ENCODE data around the gene PCDH9.

The PCDH9 gene

DNA sequence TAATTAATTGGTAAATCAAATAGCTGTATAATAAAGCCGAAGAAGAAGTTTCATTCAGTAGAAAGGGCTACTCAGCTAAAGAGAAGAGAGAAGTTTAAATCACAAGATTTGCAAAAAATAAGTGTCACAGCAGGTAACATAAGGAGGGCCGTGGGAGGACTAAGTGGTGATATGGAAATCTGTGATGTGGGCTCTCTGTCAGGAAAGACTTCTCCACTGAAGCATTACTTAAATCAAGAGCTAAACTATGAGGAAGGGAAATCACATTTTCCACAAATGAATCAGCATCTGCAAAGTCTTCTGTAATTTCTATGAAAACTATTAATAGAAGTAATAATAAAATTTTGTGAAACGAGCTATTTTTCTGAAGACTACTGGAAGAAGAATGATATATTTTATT, 153.8 kb downstream of the PCDH9 start:
- no peak for DNase-seq

DNA sequence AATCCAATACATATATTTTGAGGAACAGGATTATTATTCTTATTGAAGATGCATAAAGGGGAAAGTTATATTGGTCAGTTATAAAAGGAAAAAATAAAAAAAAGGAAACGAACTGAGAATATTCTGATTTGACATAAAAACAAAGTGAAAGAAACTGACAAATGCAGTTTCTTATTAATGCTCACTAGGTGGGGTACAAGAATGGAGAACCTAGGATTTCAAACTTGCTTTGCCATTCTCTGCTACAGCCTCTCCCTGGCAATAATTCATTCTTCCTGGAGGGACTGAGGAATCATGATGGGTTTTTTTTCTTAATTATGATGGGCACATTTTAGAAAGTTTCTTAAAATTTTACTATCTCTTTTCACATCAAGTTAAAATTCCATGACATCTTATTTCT, 154.9 kb downstream of the PCDH9 start:
- DNase-seq, result no peak

DNA sequence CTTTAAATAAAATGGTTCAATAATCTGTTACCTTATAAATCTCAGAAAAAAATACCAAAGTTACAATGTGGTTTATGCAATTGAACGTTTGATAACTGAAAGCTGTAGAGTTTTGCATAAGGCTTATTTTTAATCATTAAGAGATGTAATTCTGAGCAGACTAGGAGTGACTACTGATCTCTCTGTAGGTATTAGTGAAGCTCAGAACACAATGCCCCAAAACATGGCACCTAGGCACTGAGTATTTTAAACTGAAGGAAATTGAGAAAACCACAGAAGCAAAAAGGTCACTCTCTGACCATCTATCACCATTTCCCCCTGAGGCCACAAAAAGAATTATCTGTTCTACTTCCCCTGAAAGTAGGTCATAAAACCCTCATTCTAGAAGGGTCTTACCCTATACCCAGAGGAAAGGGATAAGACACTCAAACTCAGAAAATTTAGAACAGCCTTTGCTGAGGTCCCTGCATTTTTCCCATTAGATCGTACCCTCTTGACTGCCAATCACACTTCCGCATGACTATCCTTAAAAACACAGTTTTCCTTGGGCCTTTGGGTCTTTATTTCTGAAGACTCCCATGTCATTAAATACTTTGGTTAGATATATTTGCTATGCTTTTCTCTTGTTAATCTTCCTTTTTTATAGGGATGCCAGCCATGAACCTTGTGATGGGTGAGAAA, 158.1 kb downstream of the PCDH9 start:
- DNase-seq, result no peak

DNA sequence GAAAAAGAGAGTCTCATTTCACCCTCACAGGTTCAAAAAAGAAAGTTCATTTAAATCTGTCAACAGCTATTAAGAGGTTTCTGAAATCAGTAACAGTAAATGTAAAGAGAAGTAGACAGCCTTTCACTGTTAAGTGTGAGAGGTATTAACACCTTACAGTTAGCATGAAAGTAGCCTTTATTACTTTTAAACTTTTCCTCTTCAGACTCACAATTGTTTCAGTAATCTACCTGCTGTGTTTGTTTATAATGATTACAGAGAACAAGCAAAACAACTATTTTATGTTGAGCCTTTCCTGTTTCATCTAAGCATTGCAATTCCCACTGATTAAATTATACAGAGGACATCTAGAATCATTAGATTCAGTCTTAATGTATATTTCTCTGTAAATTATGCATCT, 159.8 kb downstream of the PCDH9 start:
- DNase-seq, result no peak

DNA sequence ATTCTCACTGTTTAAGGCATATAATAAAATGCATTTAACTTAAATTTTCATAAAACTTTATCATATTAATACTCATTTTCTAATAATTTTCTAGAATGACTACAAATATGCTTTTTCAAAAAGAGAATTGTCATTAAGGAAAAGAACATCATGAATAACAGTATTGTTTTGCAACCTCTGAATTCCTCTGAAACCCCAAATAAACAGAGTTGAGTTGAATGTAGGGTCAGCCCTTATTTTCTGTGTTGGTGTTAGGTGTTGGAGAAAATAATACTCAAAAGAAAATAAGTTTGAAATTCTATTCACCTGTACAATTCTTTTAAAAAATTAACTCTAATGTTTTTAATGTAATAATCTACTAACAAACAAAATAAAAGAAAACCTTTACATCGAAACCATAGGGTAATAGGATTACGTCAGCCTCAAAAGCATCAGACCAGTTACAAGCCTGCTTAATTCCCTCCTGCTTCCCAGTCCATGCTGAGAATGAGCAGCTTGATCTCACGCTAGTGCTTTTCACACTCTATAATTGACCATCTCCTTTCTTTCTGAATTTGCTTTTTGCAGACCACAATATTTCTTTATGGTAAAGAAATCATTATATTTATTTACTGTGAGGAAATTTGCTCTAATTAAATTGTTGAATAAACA, 160.9 kb downstream of the PCDH9 start:
- no peak for DNase-seq

DNA sequence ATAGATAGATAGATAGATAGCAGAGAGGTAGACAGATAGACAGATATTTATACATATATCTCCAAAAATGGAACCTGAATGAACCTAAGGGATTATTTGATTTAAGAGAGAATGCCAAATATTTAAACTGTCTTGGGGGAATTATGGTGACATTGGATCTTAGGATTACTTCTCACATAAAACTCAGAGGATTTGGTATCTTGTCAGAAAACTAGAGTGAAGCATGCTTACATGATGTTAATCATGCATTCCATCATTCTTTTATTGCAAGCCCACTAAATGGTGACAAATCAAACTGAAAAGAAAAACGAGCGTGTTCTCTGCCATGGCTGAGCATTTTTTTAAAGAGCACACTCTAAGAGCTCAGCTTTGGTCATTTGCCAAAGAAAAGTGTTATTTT, 165.2 kb downstream of the PCDH9 start:
- DNase-seq, result no peak

DNA sequence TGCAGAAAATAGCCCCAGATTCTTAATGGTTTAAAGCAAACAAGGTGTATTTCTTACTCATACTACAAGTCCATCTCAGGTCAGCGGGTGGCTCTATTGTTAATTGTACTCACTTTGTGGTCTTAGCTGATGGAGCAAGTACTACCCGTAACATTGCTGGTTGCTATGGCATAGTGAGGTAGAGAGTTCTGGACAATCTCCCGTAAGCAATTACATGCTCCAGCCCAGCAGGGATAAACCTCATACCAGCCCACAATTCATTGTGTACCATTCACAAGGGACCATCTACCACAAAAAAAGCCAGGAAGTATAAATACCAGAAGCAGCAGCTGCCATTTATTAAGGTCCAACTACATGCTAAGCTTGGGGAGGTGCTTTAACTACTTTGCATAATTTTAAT, 167.1 kb downstream of the PCDH9 start:
- no peak for DNase-seq

DNA sequence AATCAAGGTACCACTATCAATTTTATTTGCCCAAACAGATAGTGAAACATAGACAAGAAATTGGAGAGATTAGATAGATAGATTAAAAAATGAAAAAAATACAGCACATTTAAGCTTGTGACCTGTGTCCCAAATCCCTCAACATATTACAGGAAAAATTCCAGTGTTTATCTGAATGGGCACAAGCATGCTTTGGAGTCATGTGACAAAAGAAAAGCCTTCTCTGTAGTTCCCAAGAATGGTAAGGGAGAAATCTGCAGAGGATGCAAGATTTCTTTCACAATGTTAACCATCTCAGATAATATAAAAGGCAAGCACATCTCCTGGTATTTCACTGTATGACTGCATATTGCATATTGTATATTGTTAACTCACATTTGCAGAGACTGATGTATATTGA, 168.0 kb downstream of the PCDH9 start:
- DNase-seq, result no peak

DNA sequence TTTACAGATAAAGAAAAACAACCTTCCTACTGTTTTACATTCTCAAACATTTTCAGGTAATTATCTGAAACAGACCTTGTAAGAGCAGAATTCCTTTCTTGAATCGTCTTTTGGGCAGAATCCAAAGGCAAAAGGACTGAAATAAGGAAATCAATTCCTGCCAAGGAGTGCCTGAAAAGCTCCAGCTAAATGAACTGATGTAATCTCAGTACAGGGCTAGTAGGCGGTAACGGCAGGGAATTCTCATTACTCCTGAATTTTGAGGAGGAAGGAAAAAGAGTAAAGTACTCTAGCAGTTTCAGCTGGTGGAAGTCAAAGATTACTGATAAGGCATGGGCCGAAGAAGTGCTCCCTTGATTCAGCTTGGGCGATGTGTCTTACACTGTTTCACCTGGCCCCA, 168.4 kb downstream of the PCDH9 start:
- no peak for DNase-seq

DNA sequence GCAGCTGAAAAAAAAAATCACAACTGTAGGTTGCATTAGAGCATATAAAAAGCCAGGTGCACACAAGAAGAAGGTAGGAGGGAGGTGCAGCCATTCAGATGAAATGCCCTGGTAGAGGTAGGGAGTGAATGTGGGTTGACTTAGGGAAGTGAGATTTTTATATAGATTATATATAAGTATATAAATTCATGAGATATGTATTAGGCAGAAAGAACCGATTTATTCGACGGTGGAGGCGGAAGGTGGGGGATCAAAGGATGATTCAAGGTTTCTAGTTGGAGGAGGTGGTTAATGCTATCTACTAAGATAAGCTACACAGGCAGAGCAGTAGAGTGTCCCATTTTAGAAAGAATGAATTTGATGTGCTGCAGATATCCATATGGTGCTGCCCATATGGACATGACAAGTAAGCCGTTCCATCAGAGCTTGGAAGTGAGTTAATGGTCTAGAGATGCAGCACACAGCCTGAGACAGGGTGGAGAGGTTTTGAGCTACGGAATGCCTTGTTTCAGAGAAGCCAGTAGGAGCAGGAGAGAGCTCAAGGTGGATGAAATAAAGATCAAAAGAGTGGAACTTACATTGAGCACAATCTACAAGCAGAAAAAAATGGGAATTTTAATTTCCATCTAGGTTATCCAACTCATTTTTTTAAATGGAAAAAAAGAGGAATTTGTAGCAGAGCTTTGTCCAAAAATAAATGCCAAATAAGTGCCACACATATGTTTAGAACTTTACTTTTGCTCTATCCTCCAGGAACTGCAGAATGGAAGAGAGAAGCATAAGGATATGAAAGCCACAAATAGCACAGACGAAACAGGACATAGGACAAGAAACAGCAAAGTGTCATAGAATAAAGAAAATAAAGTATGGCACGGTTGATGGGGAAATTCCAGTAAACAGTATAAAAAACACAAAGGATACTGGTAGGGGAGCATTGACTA, 177.3 kb downstream of the PCDH9 start:
- DNase-seq, result no peak

DNA sequence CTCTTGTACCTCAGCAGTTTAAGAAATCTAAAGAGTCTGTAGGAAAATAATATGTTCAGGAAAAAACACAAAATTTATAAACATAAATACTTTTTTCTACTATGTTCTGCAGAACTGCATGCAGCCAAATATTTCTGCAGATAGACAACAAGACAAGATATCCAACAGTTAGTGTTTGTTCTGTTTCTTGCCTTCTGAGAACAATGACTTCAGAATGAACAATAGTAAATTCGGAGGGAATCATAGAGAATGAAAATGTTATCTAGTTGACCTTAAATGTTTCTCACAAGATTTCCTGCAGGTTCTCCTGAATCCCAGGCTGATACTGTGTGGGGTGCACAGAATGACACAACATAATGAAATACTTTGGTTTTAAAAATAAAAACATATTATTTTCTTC, 180.4 kb downstream of the PCDH9 start:
- no peak for DNase-seq

DNA sequence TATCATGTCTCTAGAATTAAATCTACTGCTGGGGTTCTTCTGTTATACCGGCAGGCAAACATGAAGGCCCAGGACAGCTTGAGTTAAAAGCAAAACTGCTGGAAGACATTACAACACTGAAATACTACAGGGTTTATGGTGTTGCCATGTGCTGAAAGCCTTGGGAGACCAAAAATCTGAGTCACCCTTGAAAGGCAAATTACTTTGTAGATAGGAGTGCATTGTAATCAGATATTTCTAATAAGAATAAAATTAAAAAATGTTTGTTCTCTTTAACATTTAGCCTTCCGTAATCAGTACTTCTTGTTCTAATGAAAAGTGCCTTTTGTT, 181.3 kb downstream of the PCDH9 start:
- no peak for DNase-seq

DNA sequence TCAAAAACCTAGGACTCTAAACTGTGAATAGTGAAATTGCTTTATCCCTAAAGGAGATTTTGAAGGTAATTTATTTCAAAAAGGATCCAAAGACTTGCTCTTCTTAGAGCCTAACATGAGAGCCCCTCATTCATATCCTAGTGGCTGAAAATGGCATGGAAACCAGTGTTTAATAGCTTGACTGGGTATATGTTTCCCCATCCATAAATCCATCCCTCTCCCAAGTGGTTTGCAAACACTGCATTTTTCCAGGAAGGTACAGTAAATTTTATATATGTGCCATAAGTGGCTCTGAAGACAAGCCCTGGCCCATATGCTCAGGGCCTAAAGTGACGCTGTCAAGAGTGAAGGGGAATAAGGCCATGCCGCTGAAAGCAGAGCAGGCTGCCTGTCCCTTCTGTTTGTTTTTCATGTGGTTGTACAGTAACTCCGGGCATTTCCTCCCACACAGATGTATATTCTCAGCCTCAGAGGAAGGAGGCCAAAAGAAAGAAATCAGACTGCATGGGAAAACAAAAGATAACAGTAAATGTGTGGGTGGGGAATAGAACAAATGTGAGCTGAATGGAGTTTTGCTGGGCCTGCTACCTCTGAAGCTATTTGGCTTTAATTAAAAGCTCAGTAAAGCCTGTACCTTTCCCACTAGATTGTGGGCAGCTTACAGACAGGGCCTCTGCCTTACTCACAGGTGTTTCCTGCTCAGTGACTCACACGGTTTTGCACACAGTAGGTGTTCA, 181.9 kb downstream of the PCDH9 start:
- DNase-seq, result no peak

DNA sequence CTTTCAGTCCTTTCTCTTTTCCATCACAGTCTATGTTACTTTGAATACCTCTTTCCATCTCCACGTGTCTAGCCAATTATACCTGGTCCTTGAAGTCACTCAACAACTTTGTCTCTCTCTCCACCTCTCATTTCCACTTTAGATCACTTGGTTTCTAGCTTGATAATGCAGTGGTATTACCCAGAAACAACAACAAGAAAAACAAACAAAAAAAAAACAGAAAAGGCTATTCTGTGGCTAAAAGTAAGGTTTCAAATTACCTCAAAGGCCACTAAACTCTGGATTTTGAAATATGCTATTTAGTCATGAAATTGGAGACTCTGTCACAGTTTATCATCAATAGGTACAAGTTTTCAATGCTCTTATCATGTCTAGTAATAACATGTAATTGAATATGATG, 184.8 kb downstream of the PCDH9 start:
- no peak for DNase-seq

DNA sequence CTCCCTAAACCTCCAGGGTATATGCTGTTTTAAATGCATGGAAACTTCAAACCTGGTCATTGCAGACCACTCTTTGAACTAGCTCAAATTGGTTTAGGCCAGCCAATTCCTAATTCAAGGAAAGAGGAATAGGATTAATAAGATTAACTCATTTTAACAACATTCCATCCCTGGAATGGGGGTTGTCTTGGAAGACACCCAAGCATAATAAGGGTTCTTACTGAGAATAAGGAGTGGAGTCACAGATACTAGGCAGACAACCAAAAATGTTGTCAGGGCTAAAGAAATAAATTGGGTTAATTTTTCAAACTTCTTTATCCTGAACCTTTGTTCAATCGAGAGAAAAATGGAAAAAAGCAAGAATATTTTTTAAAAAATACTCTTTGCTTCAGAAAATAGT, 186.2 kb downstream of the PCDH9 start:
- DNase-seq, result no peak

DNA sequence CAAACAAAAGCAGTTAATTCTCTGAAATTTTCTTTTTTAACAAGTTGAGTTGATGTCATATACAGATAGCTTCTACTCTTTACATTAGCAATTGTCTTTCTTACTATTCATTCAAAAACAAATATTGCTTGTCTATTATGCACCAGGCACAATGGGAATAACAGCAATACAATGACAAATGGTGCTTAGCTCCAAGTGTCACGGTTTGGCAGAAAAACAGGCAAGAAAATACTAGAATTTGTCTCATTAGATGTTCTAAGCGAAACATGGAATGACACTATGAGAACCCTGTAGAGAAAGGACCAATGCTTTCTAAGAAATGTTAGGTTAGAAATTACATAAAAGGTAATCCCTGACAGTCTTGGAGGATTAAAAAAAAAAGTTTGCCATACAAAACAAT, 187.6 kb downstream of the PCDH9 start:
- no peak for DNase-seq

DNA sequence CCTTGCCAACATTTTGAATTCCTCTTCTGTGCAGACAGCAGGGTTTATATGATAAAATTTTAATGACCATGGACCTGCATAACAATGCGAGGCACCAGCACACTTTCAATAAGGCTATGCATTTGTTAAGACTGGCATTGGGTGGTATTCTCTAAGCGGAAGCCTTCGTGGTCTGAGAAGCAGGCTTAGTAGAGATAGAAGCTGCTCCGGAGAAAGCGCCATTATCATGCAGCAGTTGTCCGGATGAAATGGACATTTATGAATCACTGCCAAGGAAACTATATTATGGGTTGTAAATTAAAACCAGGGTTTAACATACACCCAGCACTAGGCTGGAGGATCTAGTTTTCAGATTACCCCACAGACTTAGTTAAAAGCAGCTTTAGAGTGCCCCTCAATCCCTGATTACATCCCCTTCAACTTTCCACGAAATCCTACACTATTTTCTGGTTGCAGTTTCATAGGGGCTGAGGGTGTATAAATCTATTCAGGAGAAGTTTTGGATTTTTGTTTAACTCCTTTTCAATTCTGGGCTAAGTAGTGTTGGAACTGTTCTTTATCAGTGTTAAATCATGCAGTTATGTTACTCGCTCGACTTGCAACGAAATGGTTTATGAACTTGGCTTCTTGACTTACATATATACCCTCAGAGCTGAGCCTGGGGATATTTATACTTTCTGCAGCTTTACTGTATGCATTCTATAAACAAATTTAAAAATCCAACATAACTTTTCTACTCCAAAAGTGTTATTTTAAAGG, 193.3 kb downstream of the PCDH9 start:
- DNase-seq, result no peak

DNA sequence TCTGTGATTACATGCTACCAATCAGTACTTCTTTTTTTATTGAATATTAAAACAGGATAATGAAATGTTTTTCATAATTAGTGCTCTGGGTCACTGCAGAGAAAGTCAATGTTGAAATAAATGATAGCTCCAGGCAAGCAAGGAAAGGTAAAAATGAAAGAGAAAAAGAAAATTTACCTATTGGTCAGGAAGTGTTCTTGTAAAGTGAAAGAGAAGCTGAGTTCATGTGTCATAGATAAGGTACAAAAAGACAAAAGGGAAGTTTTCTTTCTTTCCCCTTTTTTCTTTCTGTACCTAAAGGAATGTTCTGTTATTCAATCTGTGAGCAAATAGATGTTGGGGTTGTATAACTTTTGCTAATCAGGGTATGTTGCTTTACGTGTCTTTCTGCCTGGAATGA, 197.0 kb downstream of the PCDH9 start:
- DNase-seq, result no peak

DNA sequence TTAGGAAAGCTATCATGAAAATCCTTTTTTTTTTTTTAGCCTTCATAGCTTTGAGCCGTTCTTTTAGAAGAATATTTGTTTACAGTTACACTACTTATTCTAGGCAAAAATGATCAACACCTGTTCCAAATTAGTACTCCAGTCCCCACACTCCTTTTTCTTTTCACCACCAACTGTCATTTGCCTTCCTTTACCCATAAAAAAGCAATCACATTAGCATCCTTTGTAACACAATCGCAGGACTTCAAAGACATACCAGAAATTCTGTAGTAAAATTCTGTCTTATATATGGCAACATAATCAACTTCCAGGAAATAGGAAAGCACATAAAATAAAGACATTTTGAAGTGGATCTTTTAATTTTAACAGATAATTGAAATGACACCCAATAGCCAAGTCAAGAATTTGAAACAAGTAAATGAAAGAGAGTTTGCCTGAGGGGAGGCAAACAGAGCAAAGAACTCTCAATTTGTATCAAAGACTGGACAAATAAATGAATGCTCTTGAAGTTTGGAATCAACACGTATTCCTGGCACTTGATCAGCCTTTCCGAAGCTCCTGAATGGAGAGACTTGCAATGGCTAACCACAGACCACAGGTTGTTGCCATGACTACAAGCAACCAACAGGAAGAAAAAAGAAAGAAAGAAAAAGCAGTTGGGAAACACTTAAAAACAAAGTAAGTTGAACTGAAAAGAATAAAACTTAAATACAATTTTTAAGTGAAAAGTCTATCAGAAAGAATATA, 206.8 kb downstream of the PCDH9 start:
- DNase-seq, result no peak

DNA sequence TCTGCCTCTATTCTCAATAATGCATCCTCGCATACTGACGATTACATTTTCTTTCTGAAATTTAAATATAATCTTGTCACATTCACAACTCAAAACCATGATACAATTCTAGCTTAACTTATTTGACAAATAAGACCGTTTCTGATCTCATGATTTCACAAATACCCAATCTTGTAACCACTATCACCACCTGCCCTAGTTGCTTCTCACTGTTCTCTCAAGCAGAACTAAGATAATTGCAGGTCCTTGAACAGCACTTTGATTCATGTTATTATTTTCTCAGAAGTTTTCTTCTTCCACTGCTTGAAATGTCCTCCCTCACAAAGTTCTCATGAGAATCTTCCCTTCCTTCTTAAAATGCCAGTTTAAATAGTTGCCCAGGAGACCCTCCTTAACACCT, 211.4 kb downstream of the PCDH9 start:
- no peak for DNase-seq

DNA sequence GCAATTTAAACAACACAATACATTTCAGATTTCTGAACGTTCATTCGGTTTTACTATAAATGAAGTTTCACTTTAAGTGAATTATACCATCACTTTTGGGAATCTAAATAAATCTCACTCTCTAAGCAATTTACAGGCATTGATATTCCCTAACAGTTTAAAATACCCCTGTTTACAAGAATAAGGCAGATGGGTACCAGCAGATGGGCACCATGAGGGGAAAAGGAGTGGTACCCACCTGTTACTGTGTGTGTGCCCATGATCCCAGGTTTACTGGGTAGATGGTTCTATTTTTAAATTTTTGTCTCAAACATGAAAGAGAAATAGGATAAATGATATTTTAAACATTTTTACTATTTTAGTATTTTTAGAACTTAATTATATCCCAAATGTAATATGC, 212.9 kb downstream of the PCDH9 start:
- DNase-seq, result no peak
